DOHH2 (cell line): ENCODE results near the gene TNFRSF19.

ENCODE experiments used
- H3F3A ChIP-seq: fragments of 200-600 bp; sonication (generic), shearing (Covaris generic); 2 replicates; pipeline ENCODE4 v1.6.0; 2016; ENCODE audit warnings: antibody characterized with exemption, mild to moderate bottlenecking; ENCODE audit not compliant: control insufficient read depth, insufficient read depth
- H3K27ac ChIP-seq: fragments of 200-600 bp; sonication (generic); 2 replicates; pipeline ENCODE4 v1.5.1; 2014; ENCODE audit warnings: low read depth, mild to moderate bottlenecking, low read length, moderate library complexity
- H3K27me3 ChIP-seq: fragments of 200-600 bp; sonication (generic); 2 replicates; pipeline ENCODE4 v1.6.1; 2014; ENCODE audit warnings: mild to moderate bottlenecking, low read length, mixed read lengths; ENCODE audit not compliant: control insufficient read depth
- H3K36me3 ChIP-seq: fragments of 200-600 bp; sonication (generic); 2 replicates; pipeline ENCODE4 v1.6.1; 2014; ENCODE audit warnings: mild to moderate bottlenecking, low read length, moderate library complexity, mixed read lengths; ENCODE audit not compliant: control insufficient read depth
- H3K4me1 ChIP-seq: fragments of 200-600 bp; sonication (generic); 2 replicates; pipeline ENCODE4 v1.6.1; 2014; ENCODE audit warnings: mild to moderate bottlenecking, low read length, mixed read lengths; ENCODE audit not compliant: control insufficient read depth
- H3K4me2 ChIP-seq: fragments of 200-600 bp; sonication (generic); 2 replicates; pipeline ENCODE4 v1.6.0; 2014; ENCODE audit warnings: mild to moderate bottlenecking, low read length, moderate library complexity
- H3K4me3 ChIP-seq: fragments of 200-600 bp; sonication (generic); 2 replicates; pipeline ENCODE4 v1.5.1; 2014; ENCODE audit warnings: mild to moderate bottlenecking, low read length, mixed read lengths
- H3K79me2 ChIP-seq: fragments of 200-600 bp; sonication (generic); 2 replicates; pipeline ENCODE4 v1.6.1; 2014; ENCODE audit warnings: mild to moderate bottlenecking, low read length, mixed read lengths; ENCODE audit not compliant: control insufficient read depth
- H3K9me2 ChIP-seq: fragments of 200-600 bp; sonication (generic); replicated peaks from 2 replicates; pipeline ENCODE4 v1.6.1; 2014; ENCODE audit warnings: mild to moderate bottlenecking, low read length, mixed read lengths; ENCODE audit not compliant: control insufficient read depth
- H3K9me3 ChIP-seq: fragments of 200-600 bp; sonication (generic); 2 replicates; pipeline ENCODE4 v1.6.1; 2014; ENCODE audit warnings: antibody characterized with exemption, low read length, mixed read lengths; ENCODE audit not compliant: control insufficient read depth, insufficient read depth
- H4K20me1 ChIP-seq: fragments of 200-600 bp; sonication (generic); 2 replicates; pipeline ENCODE4 v1.6.0; 2014; ENCODE audit warnings: low read depth, mild to moderate bottlenecking, antibody characterized with exemption, low read length, moderate library complexity; ENCODE audit not compliant: control insufficient read depth, insufficient read depth
- EZH2phosphoT487 ChIP-seq: fragments of 200-600 bp; sonication (generic); IDR thresholded peaks from 2 replicates; pipeline ENCODE4 v1.6.1; 2017; ENCODE audit warnings: borderline replicate concordance, mild to moderate bottlenecking, antibody characterized with exemption, low read length, moderate library complexity, mixed read lengths
- TF ChIP-seq, protein P1 (sequence below): fragments of 200-600 bp; sonication (generic); IDR thresholded peaks from one replicate; pipeline ENCODE4 v1.5.1; 2014; ENCODE audit warnings: antibody characterized with exemption, mild to moderate bottlenecking, low read depth, low read length; ENCODE audit not compliant: poor library complexity, severe bottlenecking

The TNFRSF19 gene

DNA sequence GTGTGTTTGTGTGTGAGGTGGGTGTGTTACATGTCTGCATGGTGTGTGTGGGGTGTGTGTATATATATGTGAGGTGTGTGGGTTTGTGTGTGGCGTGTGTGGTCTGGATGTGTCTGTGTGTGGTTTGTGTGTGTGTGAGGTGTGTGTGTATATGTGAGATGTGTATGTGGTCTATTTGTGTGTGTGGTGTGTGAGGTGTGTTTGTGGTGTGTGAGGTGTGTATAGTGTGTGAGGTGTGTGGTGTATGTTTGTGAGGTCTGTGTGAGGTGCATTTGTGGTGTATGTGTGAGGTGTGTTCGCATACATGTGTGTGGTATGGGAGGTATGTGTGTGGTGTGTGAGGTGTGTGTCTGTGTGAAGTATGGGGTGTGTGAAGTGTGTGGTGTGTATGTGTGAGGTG lies 12.5 kb upstream of the TNFRSF19 start:
- no peaks in the 10 kb centered on the region for H3K9me2 ChIP-seq
- H3K36me3 ChIP-seq = no peaks in the 10 kb centered on the region
- no peaks in the 10 kb centered on the region for H3K27me3 ChIP-seq
- TF ChIP-seq EZH2phosphoT487 = no peak
- TF ChIP-seq, protein P1, sequence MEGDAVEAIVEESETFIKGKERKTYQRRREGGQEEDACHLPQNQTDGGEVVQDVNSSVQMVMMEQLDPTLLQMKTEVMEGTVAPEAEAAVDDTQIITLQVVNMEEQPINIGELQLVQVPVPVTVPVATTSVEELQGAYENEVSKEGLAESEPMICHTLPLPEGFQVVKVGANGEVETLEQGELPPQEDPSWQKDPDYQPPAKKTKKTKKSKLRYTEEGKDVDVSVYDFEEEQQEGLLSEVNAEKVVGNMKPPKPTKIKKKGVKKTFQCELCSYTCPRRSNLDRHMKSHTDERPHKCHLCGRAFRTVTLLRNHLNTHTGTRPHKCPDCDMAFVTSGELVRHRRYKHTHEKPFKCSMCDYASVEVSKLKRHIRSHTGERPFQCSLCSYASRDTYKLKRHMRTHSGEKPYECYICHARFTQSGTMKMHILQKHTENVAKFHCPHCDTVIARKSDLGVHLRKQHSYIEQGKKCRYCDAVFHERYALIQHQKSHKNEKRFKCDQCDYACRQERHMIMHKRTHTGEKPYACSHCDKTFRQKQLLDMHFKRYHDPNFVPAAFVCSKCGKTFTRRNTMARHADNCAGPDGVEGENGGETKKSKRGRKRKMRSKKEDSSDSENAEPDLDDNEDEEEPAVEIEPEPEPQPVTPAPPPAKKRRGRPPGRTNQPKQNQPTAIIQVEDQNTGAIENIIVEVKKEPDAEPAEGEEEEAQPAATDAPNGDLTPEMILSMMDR = no peak
- no peaks in the 10 kb centered on the region for H3K9me3 ChIP-seq
- no peak overlapping the region for H3K4me3 ChIP-seq
- no peak overlapping the region for H3K27ac ChIP-seq
- H4K20me1 ChIP-seq = no peaks in the 10 kb centered on the region
- no peaks in the 10 kb centered on the region for H3K4me1 ChIP-seq
- no peaks in the 10 kb centered on the region for H3K79me2 ChIP-seq
- H3F3A ChIP-seq = no peaks in the 10 kb centered on the region
- no peak overlapping the region for H3K4me2 ChIP-seq

DNA sequence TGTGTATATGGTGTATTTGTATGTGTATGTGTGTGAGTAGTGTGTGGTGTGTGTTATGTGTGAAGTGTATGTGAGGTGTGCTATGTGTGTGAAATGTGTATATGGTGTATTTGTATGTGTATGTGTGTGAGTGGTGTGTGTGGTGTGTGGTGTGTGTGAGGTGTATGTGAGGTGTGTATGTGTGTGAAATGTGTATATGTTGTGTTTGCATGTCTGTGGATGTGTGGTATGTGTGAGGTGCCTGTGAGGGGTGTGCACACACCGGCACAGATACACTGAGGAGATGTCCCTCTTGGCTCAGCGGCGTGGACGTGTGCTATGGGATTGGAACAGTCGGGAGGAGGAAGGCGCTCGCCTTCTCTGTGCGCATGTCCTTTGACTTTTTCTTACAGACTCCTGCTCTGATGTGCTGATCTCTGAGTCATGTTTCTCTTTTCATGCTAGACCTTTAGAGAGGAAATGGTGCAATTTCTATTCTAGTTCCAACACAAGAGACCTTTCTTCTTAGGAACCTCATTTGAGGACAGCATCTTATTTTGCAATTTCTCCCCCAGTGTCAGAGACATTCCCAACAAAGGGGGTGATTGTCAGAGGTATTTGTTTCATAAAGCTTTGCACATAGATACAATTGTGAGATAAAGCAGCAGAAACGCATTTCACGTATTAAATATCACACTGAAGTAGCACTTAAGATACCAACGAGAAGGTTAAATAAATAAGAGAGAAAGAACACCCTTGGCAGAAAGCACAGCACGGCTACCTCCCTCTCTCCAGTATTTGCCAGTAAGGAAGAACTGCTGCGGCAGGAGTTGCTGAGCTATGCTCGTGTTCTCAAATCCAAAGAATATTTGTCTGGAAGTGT lies 11.3 kb upstream of the TNFRSF19 start:
- H3K9me3 ChIP-seq = no peaks in the 10 kb centered on the region
- H3K4me1 ChIP-seq = no peaks in the 10 kb centered on the region
- no peak overlapping the region for H3K4me3 ChIP-seq
- no peaks in the 10 kb centered on the region for H3K36me3 ChIP-seq
- no peak overlapping the region for H3K27ac ChIP-seq
- H3K27me3 ChIP-seq = no peaks in the 10 kb centered on the region
- no peaks in the 10 kb centered on the region for H4K20me1 ChIP-seq
- H3K79me2 ChIP-seq = no peaks in the 10 kb centered on the region
- no peaks in the 10 kb centered on the region for H3F3A ChIP-seq
- TF ChIP-seq, protein P1 = no peak
- no peak for TF ChIP-seq EZH2phosphoT487
- no peak overlapping the region for H3K4me2 ChIP-seq
- H3K9me2 ChIP-seq = no peaks in the 10 kb centered on the region

DNA sequence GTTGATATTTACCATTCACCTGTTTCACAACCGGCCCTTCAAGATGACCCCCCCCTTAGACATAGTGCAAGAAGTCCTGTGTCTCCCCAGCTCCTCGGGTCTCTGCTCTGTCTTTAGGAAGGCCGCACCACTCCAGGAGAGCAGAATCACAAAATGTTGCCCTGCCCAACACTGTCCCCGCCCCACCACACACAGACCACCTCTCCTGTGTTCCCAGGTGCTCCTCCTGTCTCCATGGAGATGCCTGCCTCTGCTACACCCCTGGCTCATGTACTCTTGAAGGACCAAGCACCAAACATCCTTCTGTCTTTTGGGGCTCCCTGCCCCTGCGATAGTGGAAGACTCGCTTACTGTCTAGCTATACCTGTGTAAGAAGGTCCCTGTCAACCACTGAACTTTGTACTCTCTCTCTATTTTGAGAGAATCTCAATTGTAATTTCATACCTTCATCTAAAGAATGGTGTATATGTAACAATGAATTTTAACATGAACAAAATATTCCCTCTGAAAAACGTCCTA lies 9.6 kb upstream of the TNFRSF19 start:
- Histone ChIP-seq H3K9me3 (no peaks in the 10 kb centered on the region), H3K4me3 (no peak overlapping the region), H3K4me1 (no peaks in the 10 kb centered on the region), H3K36me3 (no peaks in the 10 kb centered on the region), H3K4me2 (no peak overlapping the region), H3K27ac (no peak overlapping the region), H3K79me2 (no peaks in the 10 kb centered on the region), H4K20me1 (no peaks in the 10 kb centered on the region), H3K9me2 (no peaks in the 10 kb centered on the region), H3F3A (no peaks in the 10 kb centered on the region), H3K27me3 (no peaks in the 10 kb centered on the region)
- TF ChIP-seq, protein P1 = no peak
- no peak for TF ChIP-seq EZH2phosphoT487
